ENCODE measurements around the gene CIITA.
"Not testable (repeated sequence)": the region's sequence is repeated elsewhere in the genome, so short reads cannot be mapped to it uniquely, and the experiment has no call there.

Gene CIITA

DNA sequence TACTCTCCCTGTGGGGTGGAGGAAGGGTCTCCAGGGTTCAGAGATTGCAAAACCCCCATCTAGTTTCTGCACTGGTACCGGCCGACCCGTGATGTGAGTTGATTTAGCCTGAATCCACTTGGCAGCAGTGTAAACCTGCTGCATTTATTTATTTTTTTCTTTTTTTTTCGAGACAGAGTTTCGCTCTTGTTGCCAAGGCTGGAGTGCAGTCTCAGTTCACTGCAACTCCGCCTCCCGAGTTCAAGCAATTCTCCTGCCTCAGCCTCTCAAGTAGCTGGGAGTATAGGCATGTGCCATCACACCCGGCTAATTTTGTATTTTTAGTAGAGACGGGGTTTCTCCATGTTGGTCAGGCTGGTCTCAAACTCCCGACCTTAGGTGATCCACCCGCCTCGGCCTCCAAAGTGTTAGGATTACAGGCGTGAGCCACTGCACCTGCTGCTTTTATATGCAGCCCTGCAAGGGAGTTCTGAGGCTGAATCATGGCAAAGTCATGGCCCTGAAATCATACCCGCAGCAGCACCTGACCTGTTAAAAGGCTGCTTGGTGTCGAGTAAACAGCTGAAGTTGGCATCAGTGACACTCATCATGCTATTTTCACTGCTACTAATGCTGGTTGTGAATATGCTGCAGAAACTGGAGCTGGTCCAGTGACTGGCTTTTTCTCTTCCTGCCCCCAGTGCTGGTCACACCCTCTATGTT lies 43.9 kb downstream of the CIITA start:
- DNase-seq, result peak in 1 of 3 experiments; percentile 3

DNA sequence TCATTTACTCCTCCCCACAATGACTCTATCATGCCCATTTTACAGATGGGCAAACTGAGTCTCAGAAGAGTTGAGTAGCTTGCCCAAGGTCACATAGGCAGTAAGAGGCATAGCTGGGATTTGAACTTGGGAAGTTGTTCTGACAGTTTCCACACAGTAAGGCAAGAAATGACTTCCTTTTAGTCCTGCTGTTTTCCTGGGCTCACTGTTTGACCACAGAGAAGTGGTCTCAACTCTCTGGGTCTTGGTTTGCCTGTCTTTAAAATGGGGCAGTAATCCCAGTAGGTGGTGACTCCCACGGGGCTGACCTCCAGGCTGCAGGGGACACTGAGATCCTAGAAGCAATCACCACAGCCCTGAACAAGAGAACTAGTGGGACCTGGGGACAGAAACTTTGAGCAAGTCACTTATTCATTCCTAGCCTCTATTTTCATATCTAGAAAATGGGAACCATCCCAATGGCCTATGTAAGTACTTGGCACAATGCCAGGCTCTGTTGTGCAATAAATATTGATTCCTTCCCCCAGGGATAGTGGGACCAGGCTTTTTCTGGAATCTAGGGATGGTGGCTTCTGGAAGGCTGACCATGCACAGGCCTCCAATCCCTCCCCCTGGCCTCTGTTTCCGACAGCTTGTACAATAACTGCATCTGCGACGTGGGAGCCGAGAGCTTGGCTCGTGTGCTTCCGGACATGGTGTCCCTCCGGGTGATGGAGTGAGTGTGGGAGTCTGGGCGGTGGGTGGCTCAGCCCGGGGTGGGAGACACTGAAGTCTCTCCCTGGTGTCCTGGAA lies 44.7 kb downstream of the CIITA start:
- no peak for DNase-seq

DNA sequence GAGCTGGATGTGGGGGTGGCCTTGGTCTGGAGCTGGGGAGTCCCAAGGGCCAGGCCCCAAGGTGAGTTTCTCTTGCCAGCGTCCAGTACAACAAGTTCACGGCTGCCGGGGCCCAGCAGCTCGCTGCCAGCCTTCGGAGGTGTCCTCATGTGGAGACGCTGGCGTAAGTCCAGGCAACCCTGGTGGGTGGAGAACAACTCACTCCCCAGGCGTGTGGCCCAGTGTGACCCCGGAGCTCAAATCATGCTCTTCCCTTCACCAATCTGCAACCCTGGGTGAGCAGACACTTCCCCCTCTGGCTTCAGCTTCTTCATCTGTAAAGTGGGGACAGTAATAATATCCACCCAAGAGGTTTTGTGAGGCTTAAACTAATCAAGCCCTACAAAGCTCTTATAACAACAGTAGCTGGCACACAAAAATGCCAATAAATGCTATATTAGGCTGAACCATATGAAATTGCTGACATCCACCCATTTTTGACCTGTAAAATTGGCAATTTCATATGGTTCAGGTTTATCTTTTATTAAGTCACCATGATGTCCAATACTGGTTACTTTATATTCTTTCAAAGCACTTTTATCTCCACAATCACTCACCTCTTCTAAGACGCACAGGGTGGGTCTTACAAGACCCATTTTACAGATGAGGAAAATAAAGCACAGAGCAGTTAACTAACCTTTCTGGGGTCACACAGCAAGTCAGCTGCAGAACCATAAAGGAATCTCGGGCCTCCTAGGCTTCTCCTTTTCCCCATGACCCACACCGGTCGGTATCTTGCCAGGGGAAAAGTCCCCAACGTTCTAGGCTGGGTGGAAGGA lies 45.5 kb downstream of the CIITA start:
- DNase-seq, result no peak

GRCh38 chr16:10923146-10923649 lies 46.2 kb downstream of the CIITA start:
- no peak for DNase-seq

GRCh38 chr16:10923650-10924214 lies 46.7 kb downstream of the CIITA start:
- no peak for DNase-seq

GRCh38 chr16:10925285-10925684 lies 48.3 kb downstream of the CIITA start:
- DNase-seq, result not testable (repeated sequence)

- DNase-seq, result no peak
These were observed 49.1 kb downstream of the CIITA start for GRCh38 chr16:10926094-10926493.

GRCh38 chr16:10926867-10927266 lies 49.9 kb downstream of the CIITA start:
- no peak for DNase-seq

DNA sequence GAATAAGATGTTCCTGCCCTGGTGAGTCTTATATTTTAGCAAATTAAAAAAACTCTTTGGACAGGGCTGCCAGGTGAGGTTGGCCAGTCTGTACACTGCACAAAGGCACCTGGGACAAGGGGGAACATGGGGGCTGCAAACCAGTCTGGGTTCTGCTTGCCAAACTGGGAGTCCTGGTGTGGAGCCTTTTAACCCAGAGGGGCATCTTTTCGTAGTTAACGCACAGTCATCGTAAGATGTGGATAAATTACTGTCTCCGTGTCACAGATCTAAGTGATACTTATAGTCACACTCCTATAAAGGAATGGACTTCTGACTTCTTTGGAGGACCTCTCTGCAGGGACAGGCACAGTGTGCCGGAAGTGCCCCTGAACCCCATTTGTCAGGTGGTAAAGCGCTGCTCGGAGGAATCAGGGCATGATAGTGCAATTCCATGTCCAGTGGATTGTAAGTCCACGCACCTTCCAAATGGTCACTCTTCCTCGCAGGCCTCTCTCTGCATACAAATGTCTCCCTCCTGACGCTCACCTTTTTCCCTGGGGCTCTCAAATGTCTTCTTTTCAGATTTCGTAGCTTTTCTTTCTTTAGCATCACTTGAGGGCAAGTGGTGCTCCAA lies 50.6 kb downstream of the CIITA start:
- DNase-seq, result no peak

GRCh38 chr16:10929097-10929496 lies 52.1 kb downstream of the CIITA start:
- peak; percentile 39 to 83 (median 71) for DNase-seq

DNA sequence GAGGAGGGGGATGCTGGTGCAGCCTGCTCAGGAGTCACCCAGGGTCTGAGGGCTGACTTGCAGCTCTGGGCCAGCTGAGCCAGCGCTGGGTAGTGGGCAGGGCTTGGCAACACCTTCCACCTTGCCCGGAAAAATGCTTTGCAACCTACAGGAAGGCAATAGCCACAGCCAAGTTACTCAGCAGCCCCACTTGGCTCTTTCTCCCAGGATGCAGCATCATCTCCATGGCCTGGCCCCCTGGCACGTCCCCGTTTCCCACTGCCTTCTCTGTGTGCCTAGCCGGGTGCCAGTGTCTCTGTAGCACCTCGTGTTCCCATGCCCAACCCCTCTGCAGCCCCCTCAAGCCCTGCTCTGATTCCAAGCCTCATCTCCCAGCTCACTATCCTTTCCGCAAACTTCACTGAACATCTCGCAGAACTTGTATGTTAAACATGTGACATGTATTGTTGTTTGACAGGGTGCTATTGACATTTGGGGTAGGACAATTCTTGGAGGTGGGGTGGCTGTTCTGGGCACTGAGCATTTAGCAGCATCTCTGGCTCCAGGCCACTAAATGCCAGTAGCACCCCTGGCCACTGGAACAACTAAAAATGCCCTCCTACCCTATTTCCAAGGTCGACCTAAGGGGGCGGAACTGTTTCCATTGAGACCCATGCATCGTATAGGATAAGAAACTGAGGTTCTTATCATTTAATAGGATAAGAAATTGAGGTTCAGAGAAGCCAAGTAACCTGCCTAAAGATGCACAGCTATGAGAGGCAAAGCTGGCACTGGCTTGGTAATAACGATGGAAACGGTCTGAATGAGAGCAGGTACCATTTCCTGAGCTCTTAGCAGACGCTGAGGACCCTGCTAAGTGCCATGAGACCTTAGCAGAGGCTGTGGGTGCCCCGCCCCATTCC lies 53.1 kb downstream of the CIITA start:
- peak in 1 of 3 experiments; percentile 8 for DNase-seq

- peak in 1 of 3 experiments; percentile 20 for DNase-seq
These were observed 53.7 kb downstream of the CIITA start for GRCh38 chr16:10930755-10931093.

DNA sequence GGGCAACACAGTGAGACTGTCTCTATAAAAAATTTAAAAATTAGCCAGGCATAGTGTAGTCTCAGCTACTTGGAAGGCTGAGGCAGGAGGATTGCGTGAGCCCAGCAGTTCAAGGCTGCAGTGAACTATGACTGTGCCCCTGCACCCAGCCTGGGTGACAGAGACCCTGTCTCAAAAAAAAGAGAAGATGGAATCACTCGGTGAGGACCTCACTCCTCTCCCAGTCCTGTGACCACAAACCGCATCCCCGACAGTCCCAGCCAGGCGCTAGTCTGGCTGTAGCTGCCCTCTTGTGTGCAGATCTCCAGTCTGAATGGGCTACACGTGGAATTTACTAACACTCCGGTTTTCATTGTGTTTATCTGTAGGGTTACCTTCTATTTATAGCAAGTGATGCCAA lies 54.1 kb downstream of the CIITA start:
- DNase-seq, result no peak

DNA sequence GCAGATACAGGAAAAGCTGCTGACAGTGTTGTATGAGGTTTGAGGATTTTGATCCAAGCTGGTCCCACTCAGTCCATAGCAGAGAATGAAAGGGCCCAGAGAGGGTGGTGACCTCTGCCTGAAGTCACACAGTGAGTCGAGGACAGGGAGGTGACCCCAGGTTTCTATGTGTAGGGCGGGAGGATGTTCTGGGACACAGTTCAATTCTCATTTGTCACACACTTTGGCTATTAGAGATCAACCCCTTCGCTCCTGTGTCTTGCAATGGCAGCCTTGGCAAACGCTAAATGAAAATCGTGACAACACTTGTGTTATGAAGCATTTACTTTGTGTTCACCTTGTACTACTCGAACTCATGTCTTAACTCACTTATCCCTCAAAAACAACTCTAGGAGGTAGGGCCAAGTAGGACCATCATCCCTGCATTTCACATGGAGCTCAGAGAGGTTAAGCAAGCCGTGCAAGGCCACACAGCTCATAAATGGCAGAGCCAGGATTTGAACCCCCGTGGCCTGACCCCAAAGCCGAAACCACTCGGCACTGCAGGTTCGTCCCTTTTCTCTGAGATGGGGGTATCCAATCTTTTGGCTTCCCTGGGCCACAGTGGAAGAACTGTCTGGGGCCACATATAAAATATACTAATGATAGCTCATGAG lies 55.1 kb downstream of the CIITA start:
- no peak for DNase-seq

DNA sequence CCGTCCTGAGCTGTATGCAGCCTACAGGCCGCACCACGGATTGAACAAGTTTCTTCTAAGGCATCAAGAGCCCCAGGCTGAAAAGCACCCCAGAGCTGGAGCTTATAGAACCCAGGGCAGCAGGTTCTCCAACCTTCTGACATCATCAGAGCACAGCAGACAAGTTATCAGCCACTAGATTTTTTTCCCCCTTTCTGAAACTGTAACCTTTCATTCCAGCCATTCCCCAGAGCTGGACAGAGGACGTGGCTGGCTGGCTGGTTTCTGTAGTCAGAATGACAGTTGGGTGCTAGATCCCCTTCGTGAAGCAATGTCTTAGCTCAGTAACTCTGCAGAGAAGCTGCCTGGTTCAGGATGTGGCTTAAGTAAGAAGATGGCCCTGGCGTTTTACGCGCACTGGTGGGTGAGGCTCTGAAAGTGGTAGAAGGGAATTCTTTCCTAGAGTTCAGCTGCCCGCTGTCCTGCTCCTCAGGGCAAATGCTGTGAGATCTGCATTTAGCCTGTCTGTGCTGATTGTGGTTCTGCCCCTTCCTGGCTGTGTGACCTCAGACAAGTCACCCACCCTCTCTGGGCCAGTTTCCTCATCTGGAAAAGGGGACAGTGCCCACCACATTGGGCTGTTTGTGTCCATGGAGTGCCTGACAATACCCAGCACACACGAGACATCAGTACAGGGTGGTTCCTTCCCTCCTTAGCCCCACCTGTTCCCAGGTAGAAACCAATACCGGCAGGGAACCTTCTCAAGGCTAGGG lies 56.1 kb downstream of the CIITA start:
- no peak for DNase-seq

DNA sequence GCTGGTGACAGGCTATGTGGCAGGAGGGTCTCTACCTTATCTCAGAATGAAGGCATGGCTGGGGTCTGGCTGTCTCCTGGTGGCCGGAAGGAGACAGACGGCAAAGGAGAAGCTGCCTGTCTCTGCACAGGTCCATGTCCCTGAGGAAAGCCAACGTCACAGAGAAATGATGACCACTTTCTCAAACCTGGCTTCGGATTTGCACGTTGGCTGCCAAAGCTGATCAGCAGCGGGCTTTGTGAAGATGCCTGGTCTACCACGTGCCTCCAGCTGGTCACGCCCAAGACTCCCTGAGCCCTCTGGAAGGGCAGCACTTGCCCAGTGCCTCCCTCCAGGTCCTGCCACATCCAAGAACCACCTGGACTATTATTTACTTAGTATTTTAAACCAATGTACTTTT lies 56.9 kb downstream of the CIITA start:
- DNase-seq, result no peak

DNA sequence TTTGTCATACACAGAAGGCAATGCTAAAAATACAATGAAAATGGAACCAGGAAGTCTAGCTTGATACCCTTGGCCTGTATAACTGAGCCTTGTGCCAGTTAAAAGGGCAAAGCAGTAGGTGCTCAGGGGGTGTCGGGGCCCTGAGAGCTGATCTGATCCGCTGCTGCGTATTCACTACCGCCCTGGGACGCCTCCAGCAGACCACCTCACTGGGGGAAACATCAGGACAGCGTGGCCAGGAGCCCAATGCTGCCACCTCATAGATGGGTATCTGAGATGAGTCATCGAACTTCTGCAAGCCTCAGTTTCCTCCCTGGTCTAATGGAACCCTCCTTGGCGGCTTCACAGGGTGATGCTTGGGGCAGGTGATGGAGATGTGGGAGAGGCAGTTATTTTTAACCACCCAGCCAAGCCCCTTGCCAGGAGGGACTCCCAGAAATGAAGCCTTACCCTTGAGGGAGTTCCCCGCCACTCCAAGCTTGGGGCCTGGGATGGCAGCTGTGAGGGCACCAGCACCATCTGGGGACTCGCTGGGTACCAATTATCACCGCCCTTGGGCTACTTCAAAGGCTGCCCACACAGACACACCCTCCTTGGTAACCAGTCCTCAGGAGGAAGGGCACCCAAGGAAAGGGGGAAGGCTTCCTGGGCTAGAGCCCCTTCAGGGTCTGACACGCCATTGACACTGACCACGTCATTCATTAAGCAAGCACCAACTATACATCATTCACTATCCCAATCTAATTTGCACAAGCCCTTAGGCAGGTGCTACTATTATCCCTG lies 57.5 kb downstream of the CIITA start:
- no peak for DNase-seq

GRCh38 chr16:10935226-10935915 lies 58.4 kb downstream of the CIITA start:
- no peak for DNase-seq

Data from NCI-H1417 (cell line).